ENCODE measurements around the gene NAA80.
"Not testable (repeated sequence)": the region's sequence is repeated elsewhere in the genome, so short reads cannot be mapped to it uniquely, and the experiment has no call there.

NAA80 gene

GRCh38 chr3:50271314-50271936, 27.8 kb downstream of the NAA80 start:
- DNase-seq (ENCODE audit: low read depth in 3 of 3, low spot score in 1 of 3): no peak

GRCh38 chr3:50270422-50271224, 28.6 kb downstream of the NAA80 start:
- DNase-seq (ENCODE audit: low read depth in 3 of 3, low spot score in 1 of 3): no peak

- DNase-seq (ENCODE audit: low read depth in 3 of 3, low spot score in 1 of 3): no peak
Observed at GRCh38 chr3:50269977-50270413, 29.2 kb downstream of the NAA80 start.

- no peak for DNase-seq (ENCODE audit: low read depth in 3 of 3, low spot score in 1 of 3)
Observed at GRCh38 chr3:50269460-50269859, 29.7 kb downstream of the NAA80 start.

- no peak for DNase-seq (ENCODE audit: low read depth in 3 of 3, low spot score in 1 of 3)
Observed at GRCh38 chr3:50268703-50269451, 30.3 kb downstream of the NAA80 start, which contains the start of gene SEMA3B. Gene SEMA3B, plus strand, starts transcription at chr3:50269147. Its CDS starts 94 bp downstream, at chr3:50269241.

GRCh38 chr3:50268276-50268675, 30.9 kb downstream of the NAA80 start:
- DNase-seq (ENCODE audit: low read depth in 3 of 3, low spot score in 1 of 3): no peak

- no peak for DNase-seq (ENCODE audit: low read depth in 3 of 3, low spot score in 1 of 3)
Observed at GRCh38 chr3:50267280-50267913, 31.8 kb downstream of the NAA80 start.

GRCh38 chr3:50266836-50267235, 32.4 kb downstream of the NAA80 start:
- DNase-seq (ENCODE audit: low read depth in 3 of 3, low spot score in 1 of 3): no peak

- DNase-seq (ENCODE audit: low read depth in 3 of 3, low spot score in 1 of 3): no peak
Observed at GRCh38 chr3:50266017-50266416, 33.2 kb downstream of the NAA80 start.

- DNase-seq (ENCODE audit: low read depth in 3 of 3, low spot score in 1 of 3): no peak
Observed at GRCh38 chr3:50265571-50265970, 33.6 kb downstream of the NAA80 start.

- DNase-seq (ENCODE audit: low read depth in 3 of 3, low spot score in 1 of 3): no peak
Observed at GRCh38 chr3:50264964-50265485, 34.2 kb downstream of the NAA80 start.

- DNase-seq (ENCODE audit: low read depth in 3 of 3, low spot score in 1 of 3): no peak
Observed at GRCh38 chr3:50264383-50264963, 34.7 kb downstream of the NAA80 start.

- no peak for DNase-seq (ENCODE audit: low read depth in 3 of 3, low spot score in 1 of 3)
Observed at GRCh38 chr3:50263478-50264382, 35.5 kb downstream of the NAA80 start.

GRCh38 chr3:50262778-50263177, 36.4 kb downstream of the NAA80 start:
- no peak for DNase-seq (ENCODE audit: low read depth in 3 of 3, low spot score in 1 of 3)

- not testable (repeated sequence) for DNase-seq (ENCODE audit: low read depth in 3 of 3, low spot score in 1 of 3)
Observed at GRCh38 chr3:50262200-50262599, 37.0 kb downstream of the NAA80 start.

- DNase-seq (ENCODE audit: low read depth in 3 of 3, low spot score in 1 of 3): no peak
Observed at GRCh38 chr3:50261505-50261904, 37.7 kb downstream of the NAA80 start.

GRCh38 chr3:50260942-50261441, 38.2 kb downstream of the NAA80 start:
- no peak for DNase-seq (ENCODE audit: low read depth in 3 of 3, low spot score in 1 of 3)

GRCh38 chr3:50260027-50260941, 38.9 kb downstream of the NAA80 start:
- DNase-seq (ENCODE audit: low read depth in 3 of 3, low spot score in 1 of 3): peak; percentile 40 to 80 (median 61)

All from stimulated activated CD4-positive, alpha-beta T cell treated with anti-CD3 and anti-CD28 coated beads, TNF-alpha, amount 100 ng/mL, for 1 hour (primary cell).